Astrocyte of the cerebellum (primary cell): ENCODE data around the gene MYL11.
A peak's percentile ranks its signal among the peaks of the same experiment; 100 is the strongest.

Experiments used
- DNase-seq: peaks from one replicate; pipeline ENCODE4 v3.0.0-alpha.2; 2011; ENCODE audit warnings: low read depth
- H3K4me3 ChIP-seq: 2 replicates; pipeline ENCODE4 v1.5.1; 2011; ENCODE audit warnings: mild to moderate bottlenecking, low read depth, low read length, moderate library complexity
- CTCF ChIP-seq: IDR thresholded peaks from 2 replicates; pipeline ENCODE4 v1.5.1; 2012; ENCODE audit warnings: low read length, low read depth, moderate library complexity, mild to moderate bottlenecking; ENCODE audit errors: missing control alignments
- in situ Hi-C: cut with HindIII; loops from 2 replicates; pipeline ENCODE4 v1.10.0; 2017; ENCODE audit warnings: low sequenced_read_pairs

The MYL11 gene

GRCh38 chr16:30369091-30369937 lies 5.3 kb upstream of the MYL11 start:
- TF ChIP-seq CTCF, result no peak
- H3K4me3 ChIP-seq, result peak overlapping the region; percentile 70
- DNase-seq, result no peak
- in situ Hi-C loops, result no loop called here

GRCh38 chr16:30369938-30370455 lies 4.6 kb upstream of the MYL11 start:
- TF ChIP-seq CTCF, result no peak
- in situ Hi-C loops, result loop anchor here (10.0 kb wide), 1 partner anchor 255 kb away; the partner anchor contains the start of gene GDPD3

GRCh38 chr16:30370456-30371247 lies 4.0 kb upstream of the MYL11 start, which contains the start of gene TBC1D10B:
Gene TBC1D10B, minus strand, starts transcription at chr16:30370494. Its CDS starts 311 bp downstream, at chr16:30370183.
- in situ Hi-C loops, result loop anchor here (10.0 kb wide), 1 partner anchor 256 kb away; the partner anchor contains the start of gene GDPD3
- peak; percentile 100 for DNase-seq
- H3K4me3 ChIP-seq, result peak within 1 kb of the TSS; percentile 70
- peak; percentile 15 for TF ChIP-seq CTCF

More at GRCh38 chr16:30369938-30370455, 4.6 kb upstream of the MYL11 start:
- DNase-seq, result no peak
- H3K4me3 ChIP-seq, result peak overlapping the region; percentile 70

GRCh38 chr16:30371248-30371816 lies 3.3 kb upstream of the MYL11 start:
- TF ChIP-seq CTCF, result peak; percentile 3
- peak overlapping the region; percentile 54 for H3K4me3 ChIP-seq
- in situ Hi-C loops, result loop anchor here (10.0 kb wide), 1 partner anchor 257 kb away; the partner anchor contains the start of gene GDPD3
- no peak for DNase-seq

- H3K4me3 ChIP-seq, result no peak overlapping the region
- in situ Hi-C loops, result loop anchor here (10.0 kb wide), 1 partner anchor 257 kb away; the partner anchor contains the start of gene GDPD3
- no peak for DNase-seq
- no peak for TF ChIP-seq CTCF
Observed at GRCh38 chr16:30372038-30372712, 2.4 kb upstream of the MYL11 start.
